Sigmoid colon (tissue), 7 donors: ENCODE results near the gene GRK1. TPM values are rescaled to one million over a fixed set of nuclear protein-coding genes. Genes with fewer than 3 reads are reported as not detected.

Experiments
- DNase-seq: peaks from one replicate; pipeline ENCODE4 v3.0.0-alpha.2; 2019
- H3K27ac ChIP-seq, 4 donors: fragments of 200-600 bp; sonication (generic); one replicate each; pipeline ENCODE4 v1.5.1; 2016 to 2019; ENCODE audit warnings: mild to moderate bottlenecking in 1 of 4
- H3K27me3 ChIP-seq, 3 donors: fragments of 200-600 bp; sonication (generic); one replicate each; pipeline ENCODE4 v1.5.1; 2019; ENCODE audit warnings: mild to moderate bottlenecking in 1 of 3
- H3K36me3 ChIP-seq, 4 donors: fragments of 200-600 bp; sonication (generic); one replicate each; pipeline ENCODE4 v1.5.1; 2016 to 2019
- H3K4me1 ChIP-seq, 4 donors: fragments of 200-600 bp; sonication (generic); one replicate each; pipeline ENCODE4 v1.5.1; 2017 to 2019
- H3K4me3 ChIP-seq, 4 donors: fragments of 200-600 bp; sonication (generic); one replicate each; pipeline ENCODE4 v1.5.1; 2017 to 2019; ENCODE audit warnings: mild to moderate bottlenecking in 2 of 4, moderate library complexity in 1 of 4
- H3K9me3 ChIP-seq, 4 donors: fragments of 200-600 bp in 3 of 4; sonication (generic) in 3 of 4; one replicate each; pipeline versions ENCODE4 v1.5.1 to v1.6.1; 2013 to 2019
- EP300 ChIP-seq, 4 donors: sonication (generic); formaldehyde crosslinking; IDR thresholded peaks; one replicate each; pipeline ENCODE4 v1.6.1; 2017; ENCODE audit warnings: antibody characterized with exemption in 4 of 4
- POLR2A ChIP-seq, 2 donors: fragments of 450-650 bp; IDR thresholded peaks; one replicate each; pipeline ENCODE4 v1.6.1; 2016; ENCODE audit warnings: antibody characterized with exemption in 2 of 2, mild to moderate bottlenecking in 2 of 2, moderate library complexity in 2 of 2
- POLR2AphosphoS5 ChIP-seq, 4 donors: sonication (generic); formaldehyde crosslinking; IDR thresholded peaks; one replicate each; pipeline ENCODE4 v1.6.1; 2017; ENCODE audit warnings: antibody characterized with exemption in 4 of 4
- WGBS, 2 donors: extraction: QIAGEN DNeasy Blood & Tissue Kit; methylation state at CpG; one replicate each; pipeline ENCODE4 v1.1.7; 2013; 5-methylcytosine and 5-hydroxymethylcytosine counted together
- intact Hi-C: fragments of 100-400 bp; cut with DNase I; formaldehyde crosslinking; loops from one replicate; pipeline ENCODE4 v1.15.1; 2023
- polyA plus RNA-seq, 3 donors: library from polyadenylated mRNA; stranded (reverse); fragments of 200-250 nt; gene quantifications; one replicate each; pipeline ENCODE4 v1.2.3, GENCODE V29; 2013
- total RNA-seq, 4 donors: library from RNA; depleted of rRNA; stranded (reverse); fragments of >200 nt; gene quantifications; one replicate each; pipeline ENCODE4 v1.1.0, GENCODE V29; 2016
- TF ChIP-seq, protein P1 (sequence below), 4 experiments: fragments of 450-650 bp in 3 of 4; fragments of 200-600 bp in 1 of 4; IDR thresholded peaks; one replicate each; pipeline ENCODE4 v1.5.1; 2016 to 2019; ENCODE audit warnings: antibody characterized with exemption in 4 of 4, mild to moderate bottlenecking in 3 of 4, moderate library complexity in 2 of 4
- donor health status: healthy with polysubstance abuse.
- donor health status: Bipolar disorder and iron deficiency.
- donor health status: healthy.

GRK1 gene
- total and polyA plus RNA-seq, 7 donors = 0.10 to 0.28 TPM; not detected in 5

DNA sequence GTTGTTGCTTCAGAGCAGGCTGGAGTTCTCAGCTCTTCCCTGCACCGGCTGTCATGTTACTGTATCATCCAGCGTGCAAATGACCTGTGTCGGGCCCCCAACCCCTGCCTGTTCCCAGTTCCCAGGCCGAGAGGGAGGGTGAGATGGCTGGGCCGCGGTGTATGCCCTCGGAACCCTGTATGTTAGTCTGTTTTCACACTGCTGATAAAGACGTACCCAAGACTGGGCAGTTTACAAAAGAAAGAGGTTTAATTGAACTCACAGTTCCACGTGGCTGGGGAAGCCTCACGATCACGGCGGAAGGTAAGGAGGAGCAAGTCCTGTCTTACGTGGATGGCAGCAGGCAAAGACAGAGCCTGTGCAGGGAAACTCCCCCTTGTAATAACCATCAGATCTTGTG is 102.9 kb downstream of the GRK1 start:
- Histone ChIP-seq H3K27ac (no peak overlapping the region), H3K27me3 (no peaks in the 10 kb centered on the region), H3K9me3 (no peaks in the 10 kb centered on the region), H3K4me1 (no peaks in the 10 kb centered on the region), H3K36me3 (no peaks in the 10 kb centered on the region), H3K4me3 (no peak overlapping the region)
- intact Hi-C loops = no loop called here
- peak; percentile 27 for DNase-seq
- TF ChIP-seq POLR2A (IDR thresholded peaks at IDR 0.05) (no peak), EP300 (IDR thresholded peaks at IDR 0.05) (no peak), POLR2AphosphoS5 (IDR thresholded peaks at IDR 0.05) (no peak)
- TF ChIP-seq, protein P1, sequence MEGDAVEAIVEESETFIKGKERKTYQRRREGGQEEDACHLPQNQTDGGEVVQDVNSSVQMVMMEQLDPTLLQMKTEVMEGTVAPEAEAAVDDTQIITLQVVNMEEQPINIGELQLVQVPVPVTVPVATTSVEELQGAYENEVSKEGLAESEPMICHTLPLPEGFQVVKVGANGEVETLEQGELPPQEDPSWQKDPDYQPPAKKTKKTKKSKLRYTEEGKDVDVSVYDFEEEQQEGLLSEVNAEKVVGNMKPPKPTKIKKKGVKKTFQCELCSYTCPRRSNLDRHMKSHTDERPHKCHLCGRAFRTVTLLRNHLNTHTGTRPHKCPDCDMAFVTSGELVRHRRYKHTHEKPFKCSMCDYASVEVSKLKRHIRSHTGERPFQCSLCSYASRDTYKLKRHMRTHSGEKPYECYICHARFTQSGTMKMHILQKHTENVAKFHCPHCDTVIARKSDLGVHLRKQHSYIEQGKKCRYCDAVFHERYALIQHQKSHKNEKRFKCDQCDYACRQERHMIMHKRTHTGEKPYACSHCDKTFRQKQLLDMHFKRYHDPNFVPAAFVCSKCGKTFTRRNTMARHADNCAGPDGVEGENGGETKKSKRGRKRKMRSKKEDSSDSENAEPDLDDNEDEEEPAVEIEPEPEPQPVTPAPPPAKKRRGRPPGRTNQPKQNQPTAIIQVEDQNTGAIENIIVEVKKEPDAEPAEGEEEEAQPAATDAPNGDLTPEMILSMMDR (IDR thresholded peaks at IDR 0.05) = no peak
- WGBS, 2 donors = 84 to 88% methylated on average over 13 of the region's 13 CpGs

DNA sequence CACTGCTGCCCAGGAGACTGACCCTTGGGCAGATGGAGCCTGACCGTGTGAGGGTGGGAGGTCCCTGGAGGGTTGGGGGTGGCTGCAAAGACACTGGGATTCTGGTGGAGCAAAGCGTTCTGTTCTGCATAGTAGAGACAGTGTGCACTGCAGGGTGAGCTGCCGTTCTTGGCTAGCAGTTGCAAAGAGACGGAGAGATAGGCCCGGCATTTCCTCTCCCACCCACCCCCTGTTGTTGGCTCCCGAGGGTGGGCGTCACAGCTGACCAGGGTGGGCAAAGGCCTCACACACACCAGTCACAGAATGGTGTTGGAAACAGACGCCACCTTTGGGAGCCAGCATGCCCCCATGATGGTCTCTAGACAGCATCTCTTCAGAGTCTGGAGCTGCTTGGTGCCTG is 103.4 kb downstream of the GRK1 start:
- Histone ChIP-seq H3K27ac (no peak overlapping the region), H3K9me3 (no peaks in the 10 kb centered on the region), H3K27me3 (peaks cover 0 to 5% (median 0%) of the 10 kb centered on the region in 3 donors), H3K4me3 (no peak overlapping the region), H3K36me3 (no peaks in the 10 kb centered on the region), H3K4me1 (no peaks in the 10 kb centered on the region)
- no peak for TF ChIP-seq POLR2A (IDR thresholded peaks at IDR 0.05)
- DNase-seq = peak; percentile 38
- 87 to 95% methylated on average over 8 of the region's 8 CpGs for WGBS, 2 donors
- intact Hi-C loops = no loop called here

DNA sequence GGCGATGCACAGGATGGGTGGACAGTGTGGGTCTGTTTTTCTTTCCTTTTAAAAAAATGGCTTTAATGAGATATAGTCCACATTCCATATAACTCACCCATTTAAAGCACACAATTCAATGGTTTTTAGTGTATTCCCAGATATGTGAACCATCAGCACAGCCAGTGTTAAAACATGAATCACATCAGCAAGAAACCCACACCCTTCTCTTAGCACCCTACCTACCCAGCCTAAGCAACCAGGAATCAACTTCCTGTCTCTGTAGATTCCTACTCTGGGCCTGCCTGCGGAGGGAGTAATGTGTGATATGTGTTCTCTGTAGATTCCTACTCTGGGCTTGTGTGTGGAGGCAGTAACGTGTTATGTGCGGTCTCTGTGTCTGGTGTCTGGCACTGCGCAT is 103.9 kb downstream of the GRK1 start:
- Histone ChIP-seq H3K36me3 (no peaks in the 10 kb centered on the region), H3K27me3 (peaks cover 0 to 10% (median 4%) of the 10 kb centered on the region in 3 donors), H3K27ac (no peak overlapping the region), H3K4me3 (no peak overlapping the region), H3K9me3 (no peaks in the 10 kb centered on the region), H3K4me1 (no peaks in the 10 kb centered on the region)
- WGBS, 2 donors = 93 to 98% methylated on average over 5 of the region's 5 CpGs
- TF ChIP-seq, protein P1 (IDR thresholded peaks at IDR 0.05) = no peak
- TF ChIP-seq EP300 (IDR thresholded peaks at IDR 0.05) (no peak), POLR2AphosphoS5 (IDR thresholded peaks at IDR 0.05) (no peak), POLR2A (IDR thresholded peaks at IDR 0.05) (no peak)
- no peak for DNase-seq
- intact Hi-C loops = no loop called here

DNA sequence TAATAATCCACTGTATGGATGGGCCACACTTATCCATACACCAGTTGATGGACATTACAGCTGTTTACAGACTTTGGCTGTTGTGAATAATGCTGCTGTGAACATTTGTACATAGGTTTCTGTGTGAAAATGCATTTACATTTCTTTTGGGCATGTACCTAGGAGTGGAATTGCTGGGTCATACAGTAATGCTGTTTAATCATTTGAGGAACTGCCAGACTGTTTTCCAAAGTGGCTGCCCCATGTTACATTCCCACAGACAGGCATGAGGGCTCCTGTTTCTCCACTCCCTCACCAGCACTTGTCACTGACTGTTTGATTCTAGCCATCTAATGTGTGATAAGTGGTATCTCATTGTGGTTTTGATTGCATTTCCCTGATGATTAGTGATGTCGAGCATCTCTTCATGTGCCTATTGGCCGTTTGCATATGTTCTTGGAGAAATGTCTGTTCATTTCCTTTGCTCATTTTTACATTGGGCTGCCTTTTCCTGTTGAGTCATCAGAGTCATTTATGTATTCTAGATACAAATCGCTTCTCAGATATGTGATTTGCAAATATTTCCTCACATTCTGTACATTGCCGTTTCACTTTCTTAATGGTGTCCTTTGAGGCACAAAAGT is 104.8 kb downstream of the GRK1 start:
- DNase-seq = no peak
- no peaks in the 10 kb centered on the region for H3K9me3 ChIP-seq
- H3K27me3 ChIP-seq = peaks cover 6 to 19% (median 13%) of the 10 kb centered on the region in 3 donors
- no peaks in the 10 kb centered on the region for H3K4me1 ChIP-seq
- TF ChIP-seq POLR2A (IDR thresholded peaks at IDR 0.05) (no peak), POLR2AphosphoS5 (IDR thresholded peaks at IDR 0.05) (peak in 1 of 4 donors; percentile 13)
- WGBS, 2 donors = 60 to 80% methylated on average over 4 of the region's 4 CpGs
- no peaks in the 10 kb centered on the region for H3K36me3 ChIP-seq
- no peak overlapping the region for H3K27ac ChIP-seq
- intact Hi-C loops = no loop called here
- no peak overlapping the region for H3K4me3 ChIP-seq

DNA sequence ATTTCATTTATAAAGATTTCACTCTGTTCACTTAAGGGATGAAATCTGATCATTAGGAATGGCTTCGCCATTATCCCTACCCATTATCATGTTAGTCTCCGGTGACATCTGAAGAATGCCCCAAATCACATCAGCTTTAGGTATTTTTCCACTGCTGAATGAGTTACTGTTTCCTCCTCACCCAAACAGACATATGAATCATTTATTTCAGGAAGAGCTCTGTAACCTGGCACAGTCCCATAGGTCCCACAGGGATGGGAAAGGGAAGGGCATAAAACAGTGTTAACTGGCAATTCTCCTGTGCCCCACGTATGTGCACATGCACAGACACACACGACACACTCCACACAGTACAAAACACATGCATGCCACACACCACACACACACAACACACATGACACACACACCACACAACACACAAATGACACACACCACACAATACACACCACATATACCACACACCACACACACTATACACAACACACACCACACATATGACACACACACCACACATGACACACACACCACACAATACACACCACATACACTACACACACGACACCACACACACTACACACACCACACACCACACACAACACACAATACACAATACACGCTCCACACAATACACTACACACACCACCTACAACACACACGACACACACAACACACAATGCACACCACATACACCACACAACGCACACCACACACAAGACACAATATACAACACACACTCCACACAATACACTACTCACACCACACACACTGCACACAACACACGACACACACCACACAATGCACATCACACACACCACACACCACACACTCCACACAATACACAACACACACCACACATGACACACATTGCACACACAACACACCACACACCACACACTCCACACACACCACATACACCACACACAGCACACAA is 107.4 kb downstream of the GRK1 start:
- intact Hi-C loops = no loop called here
- DNase-seq = no peak
- peak in 1 of 4 donors; percentile 27 for TF ChIP-seq POLR2AphosphoS5 (IDR thresholded peaks at IDR 0.05)
- TF ChIP-seq, protein P1 (IDR thresholded peaks at IDR 0.05) = no peak
- Histone ChIP-seq H3K36me3 (no peaks in the 10 kb centered on the region), H3K27ac (no peak overlapping the region), H3K27me3 (peaks cover 6 to 33% (median 23%) of the 10 kb centered on the region in 3 donors), H3K9me3 (no peaks in the 10 kb centered on the region), H3K4me1 (no peaks in the 10 kb centered on the region), H3K4me3 (no peak overlapping the region)
- WGBS, 2 donors = 77 to 78% methylated on average over 9 of the region's 9 CpGs
